GM18858 (cell line): Measurements from ENCODE around the gene RAB22A.

Experiments used
- ATAC-seq: cut with Tn5 transposase; IDR thresholded peaks from one replicate; pipeline ENCODE4 v1.9.1; 2021; ENCODE audit not compliant: unreplicated experiment

Gene RAB22A

DNA sequence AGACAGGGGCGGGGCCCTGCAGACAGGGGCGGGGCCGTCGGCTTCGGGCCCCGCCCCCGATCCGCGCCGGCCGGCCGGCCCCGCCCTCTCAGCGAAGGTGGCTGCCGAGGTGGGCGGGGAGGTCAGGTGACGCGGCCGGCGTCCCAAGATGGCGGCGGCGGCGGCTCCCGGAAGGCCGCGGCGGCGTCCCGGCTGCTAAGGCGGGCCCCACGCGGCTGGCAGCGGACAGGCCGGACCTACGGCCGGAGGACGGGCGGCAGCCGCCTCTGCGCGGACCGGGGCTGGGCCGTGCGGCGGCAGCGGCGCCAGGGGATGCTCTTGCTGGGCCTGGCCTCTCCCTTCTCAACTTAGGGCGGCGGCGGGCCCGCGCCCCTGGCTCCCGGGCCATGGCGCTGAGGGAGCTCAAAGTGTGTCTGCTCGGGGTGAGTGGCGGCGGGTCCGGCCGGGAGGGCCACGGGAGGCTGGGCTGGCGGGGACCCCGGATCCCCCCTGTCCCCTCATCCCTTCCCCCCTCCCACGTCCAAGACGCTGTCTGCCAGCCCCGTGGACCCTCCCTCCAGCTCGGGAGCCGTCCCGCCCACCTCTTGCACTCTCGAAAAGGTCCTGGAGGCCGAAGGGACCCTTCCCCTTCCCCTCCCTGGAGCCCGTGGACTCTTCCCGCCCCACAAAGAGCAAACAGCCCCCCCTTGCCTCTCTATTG, at the start of gene RAB22A:
Gene RAB22A, plus strand, starts transcription at position 125 of the 700 bp plus-strand sequence. Its CDS starts 262 bp downstream, at position 387.
- peak; percentile 31 for ATAC-seq

DNA sequence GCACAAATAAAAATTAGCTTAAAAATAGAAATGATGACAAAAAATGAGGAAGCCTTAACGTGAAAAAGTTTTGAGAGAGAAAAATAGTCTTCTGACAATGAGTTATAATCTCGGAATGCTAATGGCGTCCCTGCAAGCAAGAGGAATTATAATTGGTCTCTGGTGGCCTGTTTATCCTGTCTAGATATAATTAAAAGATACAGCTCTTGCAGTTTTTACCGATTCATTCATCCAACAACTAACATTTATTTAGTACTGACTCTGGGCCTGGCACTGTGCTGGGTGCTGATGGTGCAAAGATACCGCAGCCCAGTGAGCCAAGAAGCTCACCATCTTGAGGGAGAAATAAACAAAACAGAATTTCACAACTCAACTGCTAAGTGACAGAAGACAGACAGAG, 49.5 kb upstream of the RAB22A start:
- ATAC-seq, result no peak

DNA sequence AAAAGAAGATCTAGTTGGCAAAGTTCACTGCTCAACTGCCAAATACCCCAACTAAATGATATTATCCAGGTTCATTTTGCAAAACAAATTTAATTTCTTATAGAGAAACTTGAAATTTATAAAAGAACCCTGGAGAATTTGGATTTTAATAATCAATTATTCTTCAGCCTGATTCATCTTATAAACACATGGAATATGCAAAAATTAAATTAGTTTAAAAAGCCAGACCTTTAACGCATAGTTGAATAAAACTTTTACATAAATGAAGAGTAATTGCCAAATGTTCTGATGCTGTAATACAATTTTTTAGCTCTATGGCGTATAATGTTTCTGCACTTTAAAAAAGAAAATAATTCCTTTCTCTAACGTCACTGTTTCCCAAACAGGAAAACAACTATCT, 47.9 kb upstream of the RAB22A start:
- no peak for ATAC-seq

DNA sequence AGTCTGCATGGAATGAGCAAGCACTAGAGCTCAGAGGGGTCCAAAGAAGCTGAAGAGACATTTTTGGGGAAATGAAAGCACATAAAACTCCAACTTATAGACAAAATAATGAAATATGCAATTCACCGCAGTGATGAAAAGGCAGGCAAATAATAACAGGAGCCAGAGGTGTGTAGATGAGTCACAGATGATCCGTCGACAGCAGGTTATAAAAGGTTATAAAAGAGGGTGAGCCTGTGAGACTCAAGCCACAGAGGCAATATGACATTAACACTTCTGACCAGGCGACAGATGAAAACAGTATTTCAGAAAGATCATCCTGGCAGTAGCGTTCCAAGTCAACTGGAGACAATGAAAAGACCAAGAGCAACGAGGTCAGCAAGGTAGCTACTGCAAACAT, 45.2 kb upstream of the RAB22A start:
- no peak for ATAC-seq

GRCh38 chr20:58267389-58268215, 41.9 kb upstream of the RAB22A start:
- no peak for ATAC-seq

DNA sequence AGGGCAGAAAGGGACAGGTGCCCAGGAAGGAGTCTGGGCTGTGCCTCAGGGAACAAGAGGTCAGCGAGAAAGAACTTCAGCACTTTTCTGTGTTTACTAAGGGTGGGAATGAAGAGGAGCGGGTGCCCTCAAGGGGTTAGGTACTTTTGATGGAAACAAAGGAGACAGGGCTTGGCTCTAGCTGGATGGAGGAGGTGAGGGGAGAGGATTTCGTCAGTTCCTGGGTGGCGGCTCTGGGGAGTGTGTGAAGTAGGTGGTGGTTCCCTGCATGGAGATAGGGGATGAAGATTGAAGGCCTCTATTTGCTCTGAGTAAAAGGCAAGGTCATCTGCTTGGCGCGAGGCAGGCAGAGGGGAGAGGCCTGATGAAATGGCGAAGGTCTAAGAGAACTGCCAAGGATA, 41.1 kb upstream of the RAB22A start:
- no peak for ATAC-seq

- no peak for ATAC-seq
Observed at GRCh38 chr20:58268936-58269619, 40.4 kb upstream of the RAB22A start.

DNA sequence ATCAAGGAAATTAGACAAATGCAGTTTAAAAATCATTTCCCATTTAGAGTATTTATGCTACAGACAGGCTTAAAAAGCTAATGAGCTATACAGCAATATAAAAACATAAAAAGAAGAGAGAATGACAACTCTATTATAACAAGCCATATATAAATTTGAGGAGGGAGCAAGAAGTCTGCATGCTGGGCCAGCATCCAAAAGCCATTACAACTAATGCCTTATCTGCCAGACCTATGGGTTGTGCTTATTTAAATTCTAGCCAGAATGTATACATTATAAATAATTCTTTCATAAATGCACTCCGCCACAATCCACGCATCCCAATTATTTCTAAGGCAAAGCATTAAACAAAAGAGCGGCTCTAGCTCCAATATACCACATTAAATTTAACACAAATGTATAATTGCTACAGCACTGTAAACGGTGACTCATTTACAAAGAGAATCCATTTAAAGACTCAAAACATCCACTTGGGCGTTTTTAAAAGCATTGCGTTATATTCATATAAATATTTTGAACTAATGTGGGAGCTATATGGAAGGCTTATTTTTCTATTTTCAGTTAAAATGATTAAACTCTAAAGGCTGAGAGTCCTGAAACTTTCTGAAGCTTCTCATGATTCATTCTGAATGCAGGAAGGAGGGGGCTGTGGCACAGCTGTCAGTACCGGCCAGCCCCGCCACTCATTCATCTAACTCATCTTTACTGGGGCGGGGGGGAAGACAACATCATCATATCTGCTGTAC, 37.7 kb upstream of the RAB22A start:
- no peak for ATAC-seq

GRCh38 chr20:58274384-58274783, 35.1 kb upstream of the RAB22A start:
- ATAC-seq, result no peak

- no peak for ATAC-seq
Observed at GRCh38 chr20:58277107-58277506, 32.4 kb upstream of the RAB22A start.

DNA sequence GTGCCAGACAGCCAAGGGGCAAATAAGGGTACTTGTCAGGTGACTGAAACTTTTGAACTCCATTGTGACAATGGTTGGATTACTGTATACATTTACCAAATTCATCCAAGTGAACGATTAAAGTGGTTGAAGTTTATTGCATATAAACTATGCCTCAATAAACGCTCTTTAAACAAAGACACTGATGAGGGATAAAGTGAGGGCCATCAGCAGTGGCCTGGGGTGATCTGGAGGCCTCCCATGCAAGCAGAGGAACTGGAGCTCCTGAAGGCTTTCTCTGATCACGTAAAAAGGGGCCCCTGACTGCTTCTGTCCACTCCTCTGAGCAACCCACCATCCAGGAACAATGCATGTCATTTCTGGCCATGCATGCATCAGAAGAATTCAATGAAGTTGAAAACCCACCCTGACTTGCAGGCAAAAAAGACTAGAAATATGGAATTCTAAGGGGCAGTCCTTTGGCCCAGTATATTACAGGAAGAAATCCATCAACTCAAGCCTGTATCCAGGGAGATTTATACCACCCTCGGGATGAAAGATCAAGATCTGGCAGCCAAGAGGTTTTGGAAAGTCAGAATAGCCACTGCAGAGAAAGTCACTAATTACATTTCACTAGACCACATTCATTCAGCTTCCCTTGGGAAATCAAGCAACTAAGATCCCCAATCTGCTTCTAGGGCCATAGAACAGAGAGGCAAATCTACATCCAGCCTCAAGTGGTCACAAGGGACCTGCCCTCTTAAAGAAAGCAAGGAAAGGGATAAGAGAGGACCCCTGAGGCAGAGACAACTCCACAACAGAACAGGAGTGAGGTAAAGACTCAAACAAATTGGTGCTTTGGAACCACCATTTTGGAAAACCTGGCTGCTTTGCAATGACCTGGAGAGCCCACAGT, 31.7 kb upstream of the RAB22A start:
- ATAC-seq, result no peak

DNA sequence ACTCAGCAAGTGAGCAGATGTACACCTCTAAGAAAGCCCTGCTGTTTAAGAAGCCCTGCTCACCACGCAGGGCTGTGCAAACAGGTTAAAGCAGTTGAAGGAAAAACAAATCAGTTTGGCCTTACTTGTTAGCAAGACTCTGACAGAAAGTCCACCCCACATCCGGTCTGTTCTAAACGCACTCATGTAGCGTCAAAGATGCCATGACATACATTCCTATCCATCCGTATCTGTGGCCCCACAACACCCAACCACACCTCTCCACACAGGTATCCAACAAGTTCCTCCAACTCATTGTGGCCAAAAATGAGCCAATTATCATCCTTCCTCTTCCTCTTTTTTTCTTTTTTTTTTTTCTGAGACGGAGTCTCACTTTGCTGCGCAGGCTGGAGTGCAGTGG, 22.8 kb upstream of the RAB22A start:
- ATAC-seq, result no peak

- no peak for ATAC-seq
Observed at GRCh38 chr20:58287638-58288037, 21.9 kb upstream of the RAB22A start.

- no peak for ATAC-seq
Observed at GRCh38 chr20:58289143-58289542, 20.4 kb upstream of the RAB22A start.

DNA sequence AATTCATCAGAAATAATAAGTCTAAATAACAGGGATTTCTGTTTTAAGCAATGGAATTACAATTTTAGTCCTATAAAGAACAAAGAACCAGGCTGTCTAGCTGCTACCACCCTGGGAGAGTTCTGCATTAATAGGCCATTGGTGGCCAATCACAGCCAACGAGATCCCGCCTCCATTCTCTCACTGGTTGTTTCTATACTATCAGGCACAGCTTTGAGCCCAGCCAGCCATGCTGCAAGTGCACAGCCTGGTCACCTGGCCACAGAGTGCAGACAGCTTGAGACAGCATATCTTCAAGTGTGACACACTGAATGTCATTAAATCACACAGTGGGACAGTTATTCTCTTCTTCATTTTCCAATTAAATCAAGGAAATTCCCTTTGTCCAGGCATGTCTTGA, 16.1 kb upstream of the RAB22A start:
- no peak for ATAC-seq

- ATAC-seq, result no peak
Observed at GRCh38 chr20:58294497-58295455, 14.7 kb upstream of the RAB22A start.

GRCh38 chr20:58296051-58296837, 13.3 kb upstream of the RAB22A start:
- ATAC-seq, result no peak

- no peak for ATAC-seq
Observed at GRCh38 chr20:58297394-58297793, 12.1 kb upstream of the RAB22A start.
